GM21423 (cell line): ENCODE data around the gene P2RY8.
"Not testable (repeated sequence)": the region's sequence is repeated elsewhere in the genome, so short reads cannot be mapped to it uniquely, and the experiment has no call there.

ENCODE experiments used
- ATAC-seq: cut with Tn5 transposase; IDR thresholded peaks from one replicate; pipeline ENCODE4 v1.9.1; 2021; ENCODE audit warnings: mild to moderate bottlenecking, moderate library complexity; ENCODE audit not compliant: unreplicated experiment

P2RY8 gene

DNA sequence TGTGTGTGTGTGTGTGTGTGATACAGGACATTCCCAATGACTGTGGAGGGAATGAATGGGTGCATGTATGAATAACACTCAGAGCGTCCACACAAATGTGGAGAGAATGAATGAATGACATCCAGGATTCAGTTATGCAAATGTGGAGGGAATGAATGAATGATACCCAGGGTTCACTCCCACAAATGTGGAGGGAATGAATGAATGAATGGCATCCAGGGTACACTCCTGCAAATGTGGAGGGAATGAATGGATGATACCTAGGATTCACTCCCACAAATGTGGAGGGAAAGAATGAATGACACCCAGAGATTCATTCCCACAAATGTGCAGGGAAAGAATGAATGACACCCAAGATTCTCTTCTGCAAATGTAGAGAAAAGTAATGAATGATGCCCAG, 48.2 kb downstream of the P2RY8 start:
- no peak for ATAC-seq

DNA sequence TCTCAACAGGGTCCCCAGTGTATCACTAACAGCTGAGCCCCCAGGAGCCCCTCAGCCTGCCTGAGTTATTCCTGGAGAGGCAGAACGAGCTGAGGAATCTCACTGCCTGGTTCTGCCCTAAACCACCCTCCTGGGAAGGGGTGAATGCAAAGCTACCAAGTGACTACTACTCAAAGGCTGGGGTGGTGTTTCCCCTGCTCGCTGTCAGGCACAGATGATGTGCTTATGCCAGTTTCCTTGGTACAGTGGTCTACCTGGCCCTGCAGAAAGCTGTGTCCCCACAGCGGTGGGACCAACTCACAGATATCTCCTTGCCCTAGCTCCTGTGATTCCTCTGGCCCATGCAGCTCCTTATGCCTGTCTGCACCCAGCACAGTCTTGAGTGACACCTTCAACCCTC, 48.8 kb downstream of the P2RY8 start:
- no peak for ATAC-seq

DNA sequence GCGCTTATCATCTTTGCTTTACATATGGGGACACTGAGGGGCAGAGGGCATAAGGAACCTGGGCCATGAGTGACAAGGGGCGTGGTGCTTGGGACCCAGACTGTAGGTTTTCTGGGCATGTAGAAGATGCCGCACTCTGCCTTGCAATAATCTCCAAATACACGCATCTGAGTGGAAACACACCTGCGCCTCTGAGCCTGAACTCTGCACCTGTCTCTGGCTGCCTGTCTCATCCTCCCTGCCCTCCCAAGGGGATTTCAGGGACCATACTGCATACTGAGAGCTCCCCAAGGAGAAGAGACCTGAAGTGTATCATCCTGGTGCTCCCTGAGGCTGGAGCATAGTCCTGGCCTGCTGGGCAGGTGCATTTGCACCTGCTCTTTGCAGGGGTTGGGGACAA, 49.6 kb downstream of the P2RY8 start:
- ATAC-seq = no peak

DNA sequence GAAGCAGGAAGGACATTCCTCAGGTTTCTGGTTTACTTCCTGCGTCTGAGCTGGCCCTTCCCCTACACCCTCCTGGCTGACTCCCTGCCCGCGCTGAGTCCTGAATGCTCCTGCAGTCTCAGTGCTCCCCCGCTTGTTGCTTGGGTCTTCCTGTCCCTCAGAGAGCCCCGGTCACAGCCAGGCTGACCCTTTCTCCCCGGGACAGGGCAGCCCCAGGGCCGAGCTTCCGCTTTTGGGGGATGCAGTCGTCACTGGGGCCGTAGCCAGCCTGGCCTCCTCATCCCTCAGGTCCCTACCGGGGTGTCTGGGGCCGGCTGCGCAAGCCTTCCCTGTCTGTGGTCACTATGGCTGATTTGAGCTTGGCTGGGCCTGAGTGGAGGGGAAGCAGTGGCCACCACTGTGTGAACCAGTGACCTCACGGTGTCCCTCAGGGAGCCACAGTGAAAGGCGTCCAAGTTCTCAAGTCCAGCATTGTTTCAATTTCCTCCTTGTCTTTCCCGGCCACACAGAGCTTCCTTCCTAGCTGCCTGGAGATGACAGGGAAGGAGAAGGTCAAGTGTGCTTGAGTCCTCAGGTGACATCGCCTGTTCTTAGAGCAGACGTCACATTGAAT, 50.1 kb downstream of the P2RY8 start:
- ATAC-seq = no peak

DNA sequence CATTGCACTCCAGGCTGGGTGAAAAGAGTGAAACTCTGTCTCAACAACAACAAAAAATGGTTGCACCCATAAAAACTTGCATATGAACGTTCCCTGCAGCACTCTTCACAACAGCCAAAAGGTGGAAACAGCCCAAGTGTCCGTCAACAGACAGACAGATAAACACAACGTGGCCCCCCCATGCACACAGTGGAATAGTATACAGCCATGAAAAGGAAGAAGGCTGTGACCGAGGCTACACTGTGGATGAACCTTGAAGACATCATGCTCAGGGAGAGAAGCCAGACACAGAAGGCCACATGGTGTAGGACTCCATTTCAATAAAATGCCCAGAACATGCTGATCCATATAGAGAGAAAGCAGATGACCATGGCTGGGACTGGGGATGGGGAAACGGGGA, 50.8 kb downstream of the P2RY8 start:
- ATAC-seq = no peak

DNA sequence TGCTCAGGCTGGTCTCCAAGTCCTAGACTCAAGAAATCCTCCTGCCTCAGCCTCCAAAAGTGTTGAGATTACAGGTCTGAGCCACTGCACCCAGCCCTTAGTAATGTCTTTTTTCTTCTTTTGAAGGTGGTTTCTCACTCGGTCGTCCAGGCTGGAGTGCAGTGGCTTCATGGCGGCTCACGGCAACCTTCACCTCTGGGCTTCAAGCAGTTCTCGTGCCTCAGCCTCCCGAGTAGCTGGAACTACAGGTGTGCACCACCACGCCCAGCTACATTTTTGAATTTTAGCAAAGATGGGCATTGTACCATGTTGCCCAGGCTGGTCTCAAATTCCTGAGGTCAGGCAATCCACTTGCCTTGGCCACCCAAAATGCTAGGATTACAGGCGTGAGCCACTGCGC, 52.0 kb downstream of the P2RY8 start:
- no peak for ATAC-seq

DNA sequence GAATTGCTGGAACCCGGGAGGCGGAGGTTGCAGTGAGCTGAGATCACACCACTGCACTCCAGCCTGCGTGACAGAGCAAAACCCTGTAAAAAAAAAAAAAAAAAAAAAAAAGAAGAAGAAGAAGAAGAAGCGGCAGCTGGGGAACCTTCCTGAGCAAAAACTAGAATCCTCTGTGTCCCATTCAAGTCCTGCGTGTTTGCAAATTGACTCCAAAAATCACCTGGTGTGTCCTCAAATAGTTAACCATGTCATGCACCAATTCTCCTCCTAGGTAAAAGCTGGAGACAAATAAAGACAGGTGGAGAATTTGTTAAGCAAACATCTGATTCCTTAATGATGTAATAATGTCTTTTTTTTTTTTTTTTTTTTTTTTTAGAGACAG, 52.4 kb downstream of the P2RY8 start:
- no peak for ATAC-seq

DNA sequence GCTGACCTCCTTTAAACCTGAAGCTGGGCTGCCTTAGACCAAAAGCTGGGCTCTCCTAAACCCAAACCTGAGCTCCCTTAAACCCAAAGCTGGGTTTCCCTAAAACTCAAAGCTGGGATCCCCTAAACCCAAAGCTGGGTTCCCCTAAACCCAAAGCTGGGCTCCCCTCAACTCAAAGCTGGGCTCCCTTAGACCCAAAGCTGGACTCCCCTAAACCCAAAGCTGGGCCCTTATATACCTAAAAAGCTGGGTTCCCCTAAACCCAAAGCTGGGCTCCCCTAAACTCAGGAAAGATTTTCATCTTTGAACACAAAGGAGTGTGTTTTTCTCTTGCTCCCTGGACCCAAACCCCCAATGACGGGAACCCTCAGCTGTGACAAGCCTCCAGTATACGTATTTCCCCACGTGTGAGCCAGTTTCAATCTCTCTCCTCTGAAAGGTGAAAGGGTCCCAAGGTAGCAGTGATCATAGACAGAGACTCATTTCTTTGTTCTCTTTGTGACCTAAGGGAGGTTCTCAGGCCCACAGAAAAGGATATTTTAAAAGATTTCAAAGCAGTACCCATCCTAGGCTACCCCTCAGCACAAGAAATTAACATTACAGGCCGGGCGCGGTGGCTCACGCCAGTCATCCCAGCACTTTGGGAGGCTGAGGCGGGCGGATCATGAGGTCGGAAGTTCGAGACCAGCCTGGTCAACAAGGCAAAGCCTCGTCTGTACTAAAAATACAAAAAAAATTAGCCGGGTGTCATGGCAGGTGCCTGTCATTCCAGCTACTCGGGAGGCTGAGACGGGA, 52.9 kb downstream of the P2RY8 start:
- peak; percentile 47 for ATAC-seq

DNA sequence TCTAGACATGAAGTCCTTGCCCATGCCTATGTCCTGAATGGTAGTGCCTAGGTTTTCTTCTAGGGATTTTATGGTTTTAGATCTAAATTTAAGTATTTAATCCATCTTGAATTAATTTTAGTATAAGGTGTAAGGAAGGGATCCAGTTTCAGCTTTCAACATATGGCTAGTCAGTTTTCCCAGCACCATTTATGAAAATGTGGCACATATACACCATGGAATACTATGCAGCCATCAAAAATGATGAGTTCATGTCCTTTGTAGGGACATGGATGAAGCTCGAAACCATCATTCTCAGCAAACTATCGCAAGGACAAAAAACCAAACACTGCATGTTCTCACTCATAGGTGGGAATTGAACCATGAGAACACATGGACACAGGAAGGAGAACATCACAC, 54.5 kb downstream of the P2RY8 start:
- ATAC-seq = not testable (repeated sequence)

DNA sequence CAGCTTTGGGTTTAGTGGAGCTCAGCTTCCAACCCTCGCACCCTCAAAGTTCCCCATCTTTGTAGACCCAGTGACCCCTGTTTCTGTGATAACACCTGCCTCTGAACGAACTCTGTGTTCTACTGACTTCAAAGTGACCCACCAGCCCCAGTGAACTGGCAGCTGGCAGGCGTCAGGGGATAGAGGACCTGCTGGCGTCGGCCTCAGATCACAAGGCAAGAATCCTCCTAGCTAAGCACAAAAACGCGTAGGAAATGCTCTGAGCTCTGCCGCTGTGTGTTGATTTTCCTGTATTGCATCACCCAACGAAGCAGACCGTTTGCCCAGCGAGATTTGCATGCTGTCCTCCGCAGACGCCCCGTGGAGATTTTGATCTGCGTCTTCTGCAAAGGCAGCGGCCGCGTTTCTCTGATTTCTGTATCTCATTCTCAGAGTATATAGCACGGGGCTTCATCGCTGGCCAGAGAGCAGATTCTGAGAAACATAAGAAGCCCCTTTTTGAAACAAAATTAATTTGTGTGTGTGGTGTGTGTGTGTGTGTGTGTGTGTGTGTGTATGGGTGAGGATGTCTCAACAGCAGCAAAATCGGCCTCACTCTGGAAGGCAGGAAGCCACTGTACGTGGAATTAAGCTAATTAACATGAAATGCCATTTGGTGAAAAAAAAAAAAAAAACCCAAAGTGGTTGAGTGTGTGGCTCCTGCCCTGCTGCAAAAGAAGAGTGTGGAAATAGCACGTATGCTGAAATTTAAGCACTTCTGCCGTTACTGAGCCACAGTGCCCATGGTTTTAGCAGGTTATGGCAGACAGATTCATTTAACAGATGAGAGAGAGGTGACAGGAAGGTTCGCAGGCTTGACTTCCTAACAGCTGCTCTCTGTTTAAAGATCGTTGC, 55.1 kb downstream of the P2RY8 start:
- peak; percentile 46 for ATAC-seq

DNA sequence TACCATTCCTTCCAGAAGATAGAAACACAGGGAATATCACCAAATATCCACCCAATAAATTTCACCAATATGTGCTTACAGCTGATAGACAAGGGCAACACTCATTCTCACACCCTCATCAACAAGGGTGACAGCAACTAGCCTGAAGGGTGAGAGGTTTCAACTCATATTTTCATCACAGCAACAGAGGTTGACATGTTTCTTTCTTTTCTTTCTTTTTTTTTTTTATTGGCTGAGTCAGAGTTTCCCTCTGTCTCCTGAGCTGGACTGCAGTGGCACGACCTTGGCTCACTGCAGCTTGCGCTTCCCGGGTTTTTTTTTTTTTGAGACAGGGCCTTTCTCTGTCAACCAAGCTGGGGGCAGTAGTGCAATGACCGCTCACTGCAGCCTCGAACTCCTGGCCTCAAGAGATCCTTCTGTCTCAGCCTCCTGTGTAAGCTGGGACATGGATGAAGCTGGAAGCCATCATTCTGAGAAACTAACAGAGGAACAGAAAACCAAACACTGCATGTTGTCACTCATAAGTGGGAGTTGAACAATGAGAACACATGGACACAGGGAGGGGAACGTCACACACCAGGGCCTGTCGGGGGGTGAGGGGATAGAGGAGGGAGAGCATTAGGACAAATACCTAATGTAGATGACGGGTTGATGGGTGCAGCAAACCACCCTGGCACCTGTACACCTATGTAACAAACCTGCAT, 56.8 kb downstream of the P2RY8 start:
- no peak for ATAC-seq

DNA sequence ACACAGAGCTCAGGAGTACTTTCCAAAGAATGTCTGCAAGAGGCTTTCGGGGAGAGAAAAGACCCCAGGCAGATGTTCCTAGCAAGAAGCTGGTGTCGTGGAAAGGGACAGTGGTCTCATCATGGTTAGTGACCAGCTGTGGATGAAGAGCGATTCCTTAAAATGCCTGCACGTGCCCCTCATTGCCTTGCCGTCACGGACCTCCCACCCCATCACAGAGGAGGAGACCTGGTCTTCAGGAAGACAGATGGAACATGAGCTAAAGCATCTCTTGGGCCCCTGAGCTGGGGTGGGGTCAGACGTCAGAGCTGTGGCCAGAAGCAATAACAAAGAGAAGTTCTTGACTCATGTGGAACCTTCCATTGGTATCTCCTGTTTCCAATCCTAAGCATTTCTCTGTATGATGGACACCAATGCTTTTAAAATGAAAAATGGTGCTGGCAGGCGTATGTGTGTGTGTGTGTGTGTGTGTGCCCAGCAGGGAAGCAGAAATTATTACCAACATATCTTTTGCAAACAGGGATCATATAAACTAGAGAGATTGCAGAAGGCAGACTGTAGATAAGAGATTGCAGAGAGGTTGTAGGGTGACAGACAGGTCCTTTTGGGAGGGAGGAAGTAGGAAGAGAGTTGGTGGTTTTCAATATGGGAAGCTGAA, 59.1 kb downstream of the P2RY8 start:
- no peak for ATAC-seq

DNA sequence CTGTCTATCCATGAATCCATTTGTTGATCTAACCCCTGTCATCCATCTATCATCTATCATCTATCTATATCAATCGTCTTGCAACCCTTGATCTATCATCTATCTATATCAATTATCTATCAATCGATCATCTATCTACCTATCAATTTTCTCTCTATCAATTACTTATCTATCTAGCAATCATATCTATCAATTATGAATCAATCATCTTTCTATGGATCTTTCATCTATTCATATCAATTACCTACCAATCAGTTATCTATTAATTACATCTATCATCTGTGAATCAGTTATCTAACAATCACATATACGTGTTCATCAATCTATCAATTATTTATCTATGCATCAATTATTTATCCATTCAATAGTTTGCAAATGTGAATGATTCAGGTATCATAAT, 59.8 kb downstream of the P2RY8 start:
- no peak for ATAC-seq

DNA sequence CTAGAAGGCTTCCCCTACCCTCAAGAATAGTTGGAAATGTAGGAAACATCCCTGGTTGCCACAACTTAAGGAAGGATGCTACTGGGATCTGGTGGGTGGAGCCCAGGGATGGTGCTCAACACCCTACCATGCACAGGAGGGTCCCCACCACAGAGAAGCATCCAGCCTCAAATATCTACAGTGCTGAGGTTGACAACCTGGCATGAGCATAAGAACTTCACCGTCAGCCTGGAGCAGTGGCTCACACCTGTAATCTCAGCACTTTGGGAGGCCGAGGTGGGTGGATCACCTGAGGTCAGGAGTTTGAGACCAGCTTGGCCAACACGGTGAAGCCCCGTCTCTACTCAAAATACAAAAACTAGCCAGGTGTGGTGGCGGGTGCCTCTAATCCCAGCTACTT, 60.3 kb downstream of the P2RY8 start:
- ATAC-seq = no peak

DNA sequence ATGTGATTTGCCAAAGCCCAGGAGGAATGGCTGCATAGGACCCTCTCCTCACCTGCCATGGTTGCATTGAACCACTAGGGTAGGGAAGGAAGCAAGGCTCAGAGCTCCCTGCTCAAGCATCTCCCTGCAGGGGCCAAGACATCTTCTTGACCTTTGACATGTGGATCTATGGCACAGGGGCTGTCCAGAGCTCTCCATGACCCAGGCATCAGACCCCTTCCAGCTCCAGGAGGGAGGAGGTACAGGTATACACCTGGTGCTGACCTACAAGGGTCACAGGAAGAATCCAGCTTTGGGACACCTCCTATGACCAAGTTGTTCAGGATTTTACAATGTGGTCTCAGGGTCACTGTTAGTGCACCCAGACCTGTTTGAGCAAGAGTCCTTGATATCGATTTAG, 61.1 kb downstream of the P2RY8 start:
- no peak for ATAC-seq

DNA sequence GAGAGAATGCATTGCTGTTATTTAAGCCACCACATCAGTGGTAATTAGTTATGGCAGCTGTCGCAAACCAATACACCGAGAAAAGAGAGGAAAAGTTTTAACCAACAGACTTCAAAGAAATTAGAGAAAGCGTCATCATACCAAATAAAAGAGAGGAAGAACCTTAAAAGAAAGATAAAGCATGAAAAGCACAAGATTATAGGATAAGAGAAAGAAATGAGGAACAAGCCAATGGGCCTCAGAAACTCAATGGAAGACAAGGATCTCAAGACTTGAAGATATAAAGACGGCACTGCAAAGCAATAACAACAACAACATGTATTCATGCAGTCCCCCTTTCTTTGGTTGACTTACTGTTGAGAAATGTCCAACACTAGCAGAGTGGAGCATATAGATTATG, 61.5 kb downstream of the P2RY8 start:
- no peak for ATAC-seq

DNA sequence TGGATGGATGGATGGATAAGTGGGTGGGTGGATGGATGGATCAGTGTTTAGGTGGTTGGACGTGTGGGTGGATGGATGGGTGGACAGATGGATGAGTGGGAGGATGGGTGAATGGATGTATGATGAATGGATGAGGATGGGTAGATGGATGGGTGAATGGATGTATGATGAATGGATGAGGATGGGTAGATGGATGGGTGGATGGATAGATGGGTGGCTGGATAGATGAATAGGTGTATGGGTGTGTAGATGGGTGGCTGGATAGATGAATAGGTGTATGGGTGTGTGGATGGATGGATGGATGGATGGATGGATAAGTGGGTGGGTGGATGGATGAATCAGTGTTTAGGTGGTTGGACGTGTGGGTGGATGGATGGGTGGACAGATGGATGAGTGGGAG, 62.4 kb downstream of the P2RY8 start:
- ATAC-seq = not testable (repeated sequence)

DNA sequence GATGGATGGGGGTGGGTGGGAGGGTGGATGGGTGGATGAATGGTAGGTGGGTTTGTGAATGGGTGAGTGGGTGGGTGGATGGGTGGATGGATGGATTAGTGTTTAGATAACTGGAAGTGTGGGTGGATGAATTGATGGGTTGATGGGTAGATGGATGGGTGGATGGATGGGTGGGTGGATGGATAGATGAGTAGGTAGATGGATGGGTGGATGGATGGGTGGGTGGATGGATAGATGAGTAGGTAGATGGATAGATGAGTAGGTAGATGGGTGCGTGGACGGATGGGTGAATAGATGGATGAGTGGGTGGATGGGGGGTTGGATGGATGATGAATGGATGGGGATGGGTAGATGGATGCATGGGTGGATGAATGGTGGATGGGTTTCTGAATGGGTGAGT, 64.0 kb downstream of the P2RY8 start:
- no peak for ATAC-seq

DNA sequence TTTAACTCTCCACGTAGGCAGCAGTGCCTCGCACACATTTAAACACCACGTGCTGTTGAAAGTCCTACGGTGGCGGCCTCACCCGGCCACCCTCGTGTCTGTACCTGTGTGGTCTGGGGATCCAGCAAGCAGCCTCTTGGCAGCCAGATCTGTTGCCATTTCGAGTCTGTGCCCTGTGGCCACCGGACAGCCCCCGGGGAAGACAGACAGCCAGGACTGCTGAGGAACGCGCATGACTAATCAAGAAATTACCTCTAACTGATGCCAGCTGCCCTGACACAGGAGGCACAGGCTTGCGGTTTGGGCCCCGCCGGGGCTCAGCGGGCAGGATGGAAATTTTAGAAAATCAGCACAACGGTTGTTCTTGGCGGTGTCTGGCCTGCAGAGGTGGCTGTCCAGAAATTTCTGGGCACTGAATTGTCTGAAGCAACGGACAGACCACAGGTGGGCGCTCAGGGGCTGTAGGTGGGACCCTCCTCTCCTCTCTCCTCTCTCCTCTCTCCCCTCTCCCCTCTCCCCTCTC, 68.7 kb downstream of the P2RY8 start:
- ATAC-seq = peak; percentile 57

DNA sequence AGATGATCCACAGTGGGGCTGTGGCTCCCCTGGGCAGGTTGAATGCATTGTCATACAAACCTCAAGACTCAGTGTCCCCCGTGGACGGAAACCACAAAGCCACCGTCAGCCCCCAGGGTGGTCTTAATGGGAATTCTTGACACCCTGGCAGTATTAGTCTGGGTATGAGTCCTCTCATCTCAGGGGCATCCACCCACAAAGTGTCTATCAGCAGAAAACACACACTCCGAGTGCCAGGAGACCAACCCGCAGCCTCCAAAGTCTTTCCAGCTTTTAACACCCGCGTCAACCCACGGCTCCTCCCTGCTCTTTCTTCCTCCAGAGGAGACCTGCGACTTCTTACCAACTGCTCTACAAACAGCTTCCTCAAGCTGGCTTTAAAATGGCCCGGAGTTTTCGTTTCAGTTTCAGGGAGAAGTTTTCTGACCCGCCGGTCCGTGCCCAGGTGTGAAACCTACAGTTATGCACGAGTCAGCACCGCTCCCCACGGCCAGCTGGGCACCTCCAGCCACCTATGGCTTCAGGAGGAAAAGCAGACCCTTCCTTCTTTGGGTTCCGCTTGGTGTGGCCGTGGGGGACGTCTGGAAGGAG, 69.9 kb downstream of the P2RY8 start:
- ATAC-seq = peak; percentile 52
